Measurements from ENCODE around the gene TGFBR3. TPM values are rescaled to one million over a fixed set of nuclear protein-coding genes. Genes with fewer than 3 reads are reported as not detected.

TGFBR3 gene
- total RNA-seq, 1 experiment from 2014 or later, result 2.4 TPM

DNA sequence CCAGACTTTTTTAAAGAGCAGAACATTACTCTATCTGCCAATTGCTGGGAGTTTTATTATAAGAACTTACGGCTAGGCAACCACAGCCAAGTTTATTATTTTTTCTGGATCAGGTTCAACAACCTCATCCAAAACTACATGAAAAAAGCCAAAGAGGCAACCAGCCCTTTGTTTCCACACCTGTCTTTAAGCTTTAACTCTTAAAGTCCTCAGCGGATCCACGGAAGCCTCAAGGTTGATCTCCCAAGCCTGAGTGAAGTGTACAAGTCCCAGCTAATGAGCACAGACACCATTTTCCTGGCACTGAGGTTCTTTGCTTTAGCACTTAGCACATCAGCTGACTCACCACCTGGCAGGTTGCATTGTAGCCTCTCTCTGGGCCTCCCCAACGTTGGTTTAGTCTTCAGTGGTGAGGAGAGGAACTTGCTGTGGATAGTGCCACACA is 143.1 kb downstream of the TGFBR3 start:
- no peaks in the 10 kb centered on the region for H3K23me2 ChIP-seq (ENCODE audit: insufficient read length, low read depth, low read length, poor library complexity, severe bottlenecking)
- no peak for DNase-seq
- no peak overlapping the region for H2BK20ac ChIP-seq (ENCODE audit: low read depth, low read length, poor library complexity, severe bottlenecking)
- no peak overlapping the region for H4K91ac ChIP-seq (ENCODE audit: insufficient read length, low read depth, low read length)
- H3K14ac ChIP-seq (ENCODE audit: insufficient read depth, low read length), result no peak overlapping the region
- H3K79me2 ChIP-seq (ENCODE audit: insufficient read depth, low read length), result no peaks in the 10 kb centered on the region
- H4K8ac ChIP-seq (replicated peaks; ENCODE audit: insufficient read length, low read depth, low read length), result no peak overlapping the region
- Mint-ChIP-seq H3K9me3 (peaks cover 16 to 17% of the 10 kb centered on the region in 2 experiments), H3K4me1 (peaks cover 3 to 6% of the 10 kb centered on the region in 2 experiments; a peak in 2 of 4 replicates), H3K4me3 (no peak overlapping the region), H3K27ac (no peak overlapping the region), H3K36me3 (ENCODE audit: insufficient read depth in 1 of 3, low read depth in 3 of 3) (peaks cover 7 to 19% (median 8%) of the 10 kb centered on the region in 3 experiments), H3K27me3 (ENCODE audit: low read depth) (no peaks in the 10 kb centered on the region; the same call in 1 of the 2 replicates)
- H3K23ac ChIP-seq (ENCODE audit: insufficient read length, low read depth, low read length), result no peak overlapping the region
- no peaks in the 10 kb centered on the region for H3K79me1 ChIP-seq (ENCODE audit: insufficient read depth, low read depth, low read length, poor library complexity, severe bottlenecking)
- no peak overlapping the region for H3K56ac ChIP-seq (ENCODE audit: insufficient read length, low read depth, low read length)
- H4K5ac ChIP-seq (ENCODE audit: insufficient read length, low read depth, low read length), result no peak overlapping the region
- peaks cover 7% of the 10 kb centered on the region for H3K9me3 ChIP-seq (ENCODE audit: control insufficient read depth, low read depth, low read length)
- no peak overlapping the region for H3K4me2 ChIP-seq (ENCODE audit: insufficient read depth, insufficient read length, low read length)
- TF ChIP-seq, protein P1, sequence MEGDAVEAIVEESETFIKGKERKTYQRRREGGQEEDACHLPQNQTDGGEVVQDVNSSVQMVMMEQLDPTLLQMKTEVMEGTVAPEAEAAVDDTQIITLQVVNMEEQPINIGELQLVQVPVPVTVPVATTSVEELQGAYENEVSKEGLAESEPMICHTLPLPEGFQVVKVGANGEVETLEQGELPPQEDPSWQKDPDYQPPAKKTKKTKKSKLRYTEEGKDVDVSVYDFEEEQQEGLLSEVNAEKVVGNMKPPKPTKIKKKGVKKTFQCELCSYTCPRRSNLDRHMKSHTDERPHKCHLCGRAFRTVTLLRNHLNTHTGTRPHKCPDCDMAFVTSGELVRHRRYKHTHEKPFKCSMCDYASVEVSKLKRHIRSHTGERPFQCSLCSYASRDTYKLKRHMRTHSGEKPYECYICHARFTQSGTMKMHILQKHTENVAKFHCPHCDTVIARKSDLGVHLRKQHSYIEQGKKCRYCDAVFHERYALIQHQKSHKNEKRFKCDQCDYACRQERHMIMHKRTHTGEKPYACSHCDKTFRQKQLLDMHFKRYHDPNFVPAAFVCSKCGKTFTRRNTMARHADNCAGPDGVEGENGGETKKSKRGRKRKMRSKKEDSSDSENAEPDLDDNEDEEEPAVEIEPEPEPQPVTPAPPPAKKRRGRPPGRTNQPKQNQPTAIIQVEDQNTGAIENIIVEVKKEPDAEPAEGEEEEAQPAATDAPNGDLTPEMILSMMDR (conservative IDR thresholded peaks at IDR 0.05), result no peak
- H2BK12ac ChIP-seq (ENCODE audit: insufficient read length, low read depth, low read length), result no peak overlapping the region
- no peak overlapping the region for H3T11ph ChIP-seq (ENCODE audit: low read length)
- no peaks in the 10 kb centered on the region for H3K27me3 ChIP-seq (ENCODE audit: insufficient read depth, low read length)
- no peak overlapping the region for H2BK15ac ChIP-seq (ENCODE audit: low read depth, low read length)
- H2AK5ac ChIP-seq (ENCODE audit: insufficient read length, low read length), result no peak overlapping the region
- no peak overlapping the region for H2BK120ac ChIP-seq (ENCODE audit: low read depth, low read length, poor library complexity, severe bottlenecking)
- H3K18ac ChIP-seq (ENCODE audit: insufficient read length, low read depth, low read length), result no peak overlapping the region
- H3K9ac ChIP-seq (ENCODE audit: extremely low read depth, insufficient read length, low read length), result no peak overlapping the region
- no peaks in the 10 kb centered on the region for H3K4me1 ChIP-seq (ENCODE audit: insufficient read depth, low read length)
- no CpG with 5 or more reads among the region's 4 CpGs for WGBS (ENCODE audit: extremely low coverage, insufficient read length, low lambda C conversion rate)
- H3K27ac ChIP-seq (ENCODE audit: insufficient read length, low read depth, low read length), result no peak overlapping the region
- H3K4ac ChIP-seq (ENCODE audit: low read depth, low read length), result no peak overlapping the region
- H4K20me1 ChIP-seq (ENCODE audit: control insufficient read depth, insufficient read depth, insufficient read length), result no peaks in the 10 kb centered on the region
- no peak overlapping the region for H2BK5ac ChIP-seq (ENCODE audit: insufficient read length, low read length)
- H2AFZ ChIP-seq (ENCODE audit: low read length), result no peak overlapping the region
